ENCODE data around the gene AKT1S1.

GRCh38 chr19:49884760-49885159, 7.6 kb upstream of the AKT1S1 start:
- no peak for TF ChIP-seq POLR2A (IDR thresholded peaks at IDR 0.05)
- TF ChIP-seq CTCF (IDR thresholded peaks at IDR 0.05), result no peak
